Amygdala (tissue), 56 donors: ENCODE data around the gene USP21.

Experiments used
- DNase-seq, 56 donors: peaks; one replicate each; lab custom pipeline; 2025; lab: John Stamatoyannopoulos, UW

The USP21 gene

DNA sequence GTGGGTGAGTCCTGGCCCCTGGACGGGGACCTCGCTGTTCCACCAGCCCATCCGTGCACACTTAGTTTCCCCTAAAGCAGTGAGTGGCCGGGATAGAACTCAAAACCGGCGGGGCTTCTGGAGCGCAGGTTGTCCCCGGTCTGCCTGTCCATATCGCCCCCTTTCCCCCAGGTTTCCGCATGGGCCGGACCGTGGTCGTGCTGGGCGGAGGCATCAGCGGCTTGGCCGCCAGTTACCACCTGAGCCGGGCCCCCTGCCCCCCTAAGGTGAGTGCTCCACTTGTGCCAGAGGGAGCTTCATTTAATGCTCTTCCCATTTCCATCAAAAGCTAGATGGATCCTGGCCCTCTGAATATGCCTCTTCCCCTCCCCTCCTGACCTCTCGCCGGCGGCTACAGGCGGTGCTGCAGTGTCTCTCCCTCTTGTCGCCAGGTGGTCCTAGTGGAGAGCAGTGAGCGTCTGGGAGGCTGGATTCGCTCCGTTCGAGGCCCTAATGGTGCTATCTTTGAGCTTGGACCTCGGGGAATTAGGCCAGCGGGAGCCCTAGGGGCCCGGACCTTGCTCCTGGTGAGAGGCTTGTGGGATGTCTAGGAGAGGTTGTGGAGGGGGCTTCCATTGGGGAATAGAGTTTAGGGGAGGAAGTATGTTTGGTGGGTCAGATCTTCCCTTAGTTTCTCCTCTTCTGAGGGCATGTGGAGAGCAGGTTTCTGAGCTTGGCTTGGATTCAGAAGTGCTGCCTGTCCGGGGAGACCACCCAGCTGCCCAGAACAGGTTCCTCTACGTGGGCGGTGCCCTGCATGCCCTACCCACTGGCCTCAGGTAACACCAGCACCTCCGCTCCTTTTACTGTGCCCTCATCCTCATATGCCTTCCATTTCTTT lies 7.6 kb downstream of the USP21 start:
- peak in 2 of 56 donors; percentile 60 to 61 for DNase-seq

DNA sequence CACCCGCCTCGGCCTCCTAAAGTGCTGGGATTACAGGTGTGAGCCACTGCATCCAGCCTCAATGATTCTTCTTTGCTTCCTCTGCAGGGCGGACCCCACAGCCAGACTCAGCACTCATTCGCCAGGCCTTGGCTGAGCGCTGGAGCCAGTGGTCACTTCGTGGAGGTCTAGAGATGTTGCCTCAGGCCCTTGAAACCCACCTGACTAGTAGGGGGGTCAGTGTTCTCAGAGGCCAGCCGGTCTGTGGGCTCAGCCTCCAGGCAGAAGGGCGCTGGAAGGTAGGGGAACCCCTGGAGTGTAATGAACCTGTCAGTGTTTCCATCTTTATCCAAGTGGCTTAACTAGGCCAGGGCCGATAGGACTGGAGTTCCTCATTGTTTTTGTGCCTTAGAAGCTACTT lies 9.6 kb downstream of the USP21 start:
- no peak for DNase-seq

DNA sequence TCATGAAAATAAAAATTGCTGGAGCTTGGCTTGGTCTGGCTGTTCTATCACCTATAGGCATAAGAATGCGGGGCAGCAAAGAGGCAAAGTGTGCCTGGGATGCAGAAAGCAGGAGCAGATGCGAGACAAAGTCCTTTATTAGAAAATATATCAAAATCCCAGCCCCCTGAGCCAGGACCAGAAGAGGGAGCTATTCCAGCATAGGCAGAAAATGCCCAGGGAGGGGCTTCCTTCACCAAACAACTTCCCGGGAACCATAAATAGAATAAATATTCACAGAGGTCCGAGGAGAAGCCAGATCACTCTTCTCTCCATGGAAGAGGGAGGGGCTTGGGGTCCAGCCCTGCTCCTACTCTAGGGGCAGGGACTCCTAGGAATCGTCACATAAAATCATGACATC lies 11.9 kb downstream of the USP21 start:
- no peak for DNase-seq

DNA sequence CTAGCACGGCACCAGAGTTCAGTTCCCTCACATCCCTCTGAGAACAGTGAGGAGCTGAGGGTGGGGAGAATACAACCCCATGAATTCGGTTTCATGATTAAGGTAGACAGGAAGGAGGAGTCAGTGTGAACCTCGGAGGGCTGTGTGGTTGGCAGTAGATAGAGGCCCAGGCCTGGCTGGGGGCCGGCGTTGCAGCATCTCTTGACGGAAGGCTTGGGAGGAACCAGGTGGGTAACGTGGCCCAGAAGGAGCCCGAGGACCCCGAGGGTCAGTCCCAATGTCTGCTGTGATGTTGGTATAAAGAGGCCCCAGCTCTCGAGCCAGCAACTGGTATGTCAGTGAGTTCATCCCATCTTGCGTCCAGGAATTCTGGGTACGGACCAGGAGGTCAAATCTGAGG lies 12.4 kb downstream of the USP21 start:
- no peak for DNase-seq

DNA sequence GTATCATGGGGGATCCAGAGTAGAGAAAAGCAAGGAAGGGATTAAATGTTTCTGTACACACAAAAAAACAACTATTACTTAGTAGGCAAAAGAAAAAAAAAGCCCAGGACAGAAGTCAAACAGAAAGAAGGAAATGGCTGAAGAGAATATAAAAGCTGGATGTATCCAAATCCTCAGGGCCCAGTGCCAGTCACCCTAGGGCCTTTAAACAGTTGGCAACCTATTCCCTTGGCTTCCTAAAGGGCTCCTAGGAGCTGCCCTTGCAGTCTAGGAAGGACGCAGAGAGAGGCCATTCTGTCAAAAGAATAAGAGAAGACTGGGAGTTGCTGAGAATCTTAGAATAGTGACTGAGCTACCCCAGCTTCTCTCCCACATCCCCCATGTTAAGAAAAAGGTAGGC lies 13.0 kb downstream of the USP21 start:
- no peak for DNase-seq

DNA sequence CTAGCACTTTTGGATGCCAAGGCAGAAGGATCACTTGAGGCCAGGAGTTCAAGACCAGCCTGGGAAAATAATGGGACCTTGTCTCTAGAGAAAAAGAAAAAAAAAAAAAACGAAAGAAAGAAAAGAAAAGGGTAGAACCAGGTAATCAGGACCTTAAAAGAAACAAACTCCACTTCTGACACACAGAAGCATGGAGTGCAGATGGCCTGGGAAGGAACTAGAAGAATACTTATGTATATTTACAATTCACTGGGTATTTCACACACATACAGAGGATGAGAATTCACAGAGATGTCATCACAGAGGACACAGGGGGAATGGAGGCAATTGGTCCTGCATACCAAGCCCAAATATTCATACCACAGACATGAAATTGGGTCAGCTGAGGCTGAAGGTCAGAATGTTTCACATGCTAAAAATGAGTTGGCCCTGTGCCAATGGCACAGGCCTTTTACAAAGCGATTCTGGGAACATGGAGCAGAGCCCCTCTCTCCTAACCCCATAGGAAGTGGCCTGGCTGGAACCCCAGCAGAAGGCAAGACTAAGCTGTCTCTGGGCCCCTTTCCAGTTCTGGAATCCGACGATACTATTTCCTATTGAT lies 13.6 kb downstream of the USP21 start:
- DNase-seq: no peak

DNA sequence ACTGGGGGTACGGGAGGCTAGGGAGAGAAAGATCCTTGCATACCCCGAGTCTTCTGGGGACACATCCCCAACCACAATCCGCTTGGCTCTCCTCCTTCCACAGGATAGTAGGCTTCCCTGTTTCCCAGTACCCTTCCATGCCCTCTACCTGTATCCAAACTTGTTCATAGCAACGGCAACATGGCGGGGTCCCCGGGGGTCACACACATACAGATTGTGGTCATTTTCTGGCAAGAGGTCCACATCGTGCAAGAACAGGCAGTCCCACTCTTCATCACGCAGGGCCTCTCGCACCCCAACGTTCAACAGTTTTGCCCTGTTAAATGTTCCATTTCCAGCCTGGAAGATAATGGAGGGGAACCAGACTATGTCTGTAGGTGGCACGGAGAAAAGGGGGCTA lies 14.4 kb downstream of the USP21 start:
- DNase-seq: no peak

DNA sequence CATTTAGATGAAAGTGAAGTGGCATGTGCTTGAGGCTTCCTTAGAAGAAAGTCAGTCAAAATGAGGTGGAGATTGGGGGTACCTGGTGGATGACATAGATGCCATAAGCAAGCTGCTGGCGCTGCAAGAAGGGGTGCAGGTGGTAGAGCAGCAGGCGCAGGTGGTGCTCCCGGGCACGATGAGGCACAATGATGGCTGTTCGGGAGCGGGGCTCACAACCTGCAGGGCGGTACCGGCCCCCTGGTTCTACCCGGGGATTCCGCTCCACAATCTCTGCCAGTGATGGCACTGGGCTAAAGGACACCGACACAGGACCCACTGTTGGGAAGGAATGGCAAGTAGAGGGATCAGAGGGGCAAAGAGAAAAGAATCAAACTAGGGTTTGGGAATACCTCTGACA lies 15.6 kb downstream of the USP21 start:
- DNase-seq: no peak

DNA sequence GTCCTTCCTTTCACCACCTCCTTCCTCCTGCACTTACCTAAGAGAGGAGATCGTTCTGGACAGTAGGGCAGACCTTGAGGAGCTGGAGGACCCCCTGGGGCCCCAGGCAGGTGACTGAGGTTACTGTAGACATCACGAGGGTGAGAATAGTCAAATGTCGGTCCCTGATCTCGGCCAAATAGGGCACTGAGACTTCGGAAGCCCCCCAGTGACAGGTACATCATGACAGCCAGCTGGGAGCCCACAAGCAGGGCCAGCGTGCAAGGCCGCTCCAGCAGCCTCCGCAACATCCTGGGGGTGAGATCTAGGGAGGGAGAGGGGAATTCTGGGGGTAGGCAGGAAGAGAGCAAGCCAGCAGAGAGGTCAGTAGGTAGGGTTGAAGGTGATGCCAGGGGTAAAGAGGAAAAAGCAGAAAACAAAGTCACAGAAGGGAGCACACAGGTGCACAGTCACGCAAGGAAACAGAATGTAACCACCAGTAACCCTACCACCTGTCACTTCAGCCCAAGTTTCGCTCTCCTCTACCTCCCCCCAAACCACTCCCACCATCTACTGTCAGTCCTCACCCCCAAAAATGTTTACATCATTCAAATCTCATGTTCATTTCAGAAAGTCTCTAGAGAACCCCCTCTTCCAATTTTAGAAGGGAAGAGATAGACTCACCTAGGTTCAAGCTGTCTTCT lies 16.6 kb downstream of the USP21 start:
- DNase-seq: no peak

DNA sequence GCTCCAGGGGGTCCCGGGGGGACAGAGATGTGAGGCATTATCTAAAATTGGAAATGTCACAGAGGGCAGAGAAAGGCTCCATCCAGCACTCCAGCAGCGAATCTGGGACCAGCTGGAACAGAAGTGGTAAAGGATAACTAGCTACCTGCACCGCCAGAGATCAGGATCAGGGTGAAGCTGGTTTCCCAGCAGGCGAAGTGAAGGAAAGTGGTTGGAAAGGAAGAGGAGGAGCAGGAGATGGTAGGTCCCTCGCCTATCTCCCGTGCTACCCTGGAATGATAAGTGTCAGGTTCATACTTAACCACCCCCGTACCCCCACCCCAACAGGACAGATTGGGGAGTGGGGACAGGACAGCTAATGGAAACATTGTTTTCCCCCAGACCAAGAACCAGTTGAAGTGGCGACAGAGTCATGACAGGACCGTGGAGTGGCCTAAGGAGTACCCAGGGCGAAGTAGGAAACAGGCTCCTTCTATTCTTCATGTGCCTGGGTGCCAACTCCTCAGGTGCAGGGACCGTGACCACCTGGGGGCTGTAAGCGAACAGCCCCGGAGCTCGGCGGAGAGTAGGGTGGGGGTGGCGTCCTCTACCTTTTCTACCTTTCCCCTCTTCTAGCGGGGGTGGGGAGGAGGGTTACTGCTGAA lies 17.3 kb downstream of the USP21 start:
- DNase-seq: no peak

DNA sequence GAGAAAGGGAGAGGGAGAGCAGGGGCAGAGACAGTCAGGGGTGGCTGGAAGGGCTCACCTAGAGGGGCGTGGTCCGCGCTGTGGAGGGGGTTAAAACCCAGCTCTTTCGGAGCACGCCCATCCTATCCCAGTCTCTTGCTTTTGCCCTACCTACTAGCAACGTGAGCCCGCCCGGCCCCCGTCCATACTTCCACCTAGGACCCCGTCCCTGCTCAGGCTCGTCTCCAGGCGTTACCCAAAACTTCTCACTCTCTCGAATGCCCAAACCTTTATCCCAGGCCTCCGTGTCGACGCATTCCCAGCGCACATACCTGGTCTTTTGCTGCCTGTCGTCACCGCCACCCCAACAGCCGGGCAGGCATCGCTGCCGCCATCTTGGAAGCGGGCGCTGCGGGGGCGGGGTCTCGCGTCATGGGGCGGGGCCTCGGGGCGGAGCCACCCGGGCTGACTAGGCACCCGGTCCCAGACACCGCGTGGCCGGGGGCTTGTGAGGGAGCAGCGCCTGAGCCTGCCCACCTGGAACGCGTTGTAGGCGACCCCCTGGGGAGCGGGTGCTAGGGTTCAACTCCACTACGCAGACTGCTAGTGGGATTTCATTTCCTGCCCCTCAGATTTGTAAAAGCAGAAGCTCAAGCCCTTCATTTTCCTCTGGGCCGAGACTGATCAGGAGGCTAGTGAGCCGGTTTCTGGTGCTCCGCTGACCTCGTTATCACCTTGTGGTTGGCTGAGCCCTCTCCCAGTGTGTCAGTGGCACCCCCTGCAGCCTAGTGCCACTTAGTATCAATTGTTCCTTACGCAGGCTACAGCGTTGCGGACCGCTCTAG lies 18.0 kb downstream of the USP21 start, which contains the start of gene B4GALT3:
TSS of gene B4GALT3 (minus strand) at position 396 of the 824 bp plus-strand sequence. CDS start 1,447 bp downstream, outside the sequence.
- DNase-seq: peak; percentile 32 to 93 (median 84)

DNA sequence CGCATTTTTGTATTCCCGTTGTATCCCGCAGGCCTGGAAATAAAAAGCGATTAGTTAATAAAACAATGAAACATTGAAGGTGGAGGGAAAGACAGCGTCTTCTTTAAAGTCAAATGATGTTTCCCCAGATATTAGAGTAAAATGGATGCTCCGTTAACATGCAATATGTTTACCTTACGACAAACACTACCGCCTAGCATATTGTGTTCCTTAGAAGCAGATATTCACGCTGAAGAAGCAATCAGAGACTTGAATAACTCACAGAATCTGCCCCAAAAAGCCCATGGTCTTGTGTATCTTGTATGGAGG lies 18.6 kb downstream of the USP21 start:
- DNase-seq: no peak

DNA sequence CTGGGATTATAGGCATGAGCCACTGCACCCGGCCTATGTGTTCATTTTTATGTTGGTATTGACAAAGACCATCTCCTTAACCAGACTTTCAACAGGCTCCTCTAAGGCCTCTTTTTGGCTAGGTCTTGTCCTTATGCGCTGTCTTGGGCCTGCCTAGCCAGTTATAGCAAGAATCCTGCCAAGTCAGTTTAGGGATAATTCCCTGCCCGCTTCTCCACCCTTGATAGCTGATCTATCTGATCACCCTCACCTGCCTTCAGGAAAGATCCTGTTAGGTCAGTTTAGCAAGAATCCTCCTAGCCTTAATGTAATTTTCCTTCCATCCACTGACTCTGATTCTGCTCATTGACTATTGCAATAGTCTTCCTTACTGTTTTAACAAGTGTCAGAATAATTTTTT lies 20.4 kb downstream of the USP21 start:
- DNase-seq: no peak

DNA sequence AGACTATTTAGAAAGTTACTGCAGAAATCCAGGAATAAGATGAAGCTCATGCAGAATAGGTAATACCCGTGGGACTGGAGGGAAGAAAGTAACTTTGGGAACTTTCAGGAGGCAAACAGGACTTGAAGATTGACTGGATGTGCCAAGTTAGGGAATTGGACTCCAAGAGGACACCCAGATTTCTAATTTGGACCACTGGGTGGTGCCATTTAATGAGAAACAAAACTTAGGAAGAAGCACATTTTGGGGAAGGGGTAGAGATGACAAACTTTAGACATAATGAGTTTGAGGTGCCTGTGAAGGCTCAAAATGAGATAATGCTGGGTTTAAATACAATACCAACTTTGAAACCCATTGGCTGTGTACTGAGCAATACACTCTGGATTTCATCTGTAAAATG lies 21.3 kb downstream of the USP21 start:
- DNase-seq: no peak

DNA sequence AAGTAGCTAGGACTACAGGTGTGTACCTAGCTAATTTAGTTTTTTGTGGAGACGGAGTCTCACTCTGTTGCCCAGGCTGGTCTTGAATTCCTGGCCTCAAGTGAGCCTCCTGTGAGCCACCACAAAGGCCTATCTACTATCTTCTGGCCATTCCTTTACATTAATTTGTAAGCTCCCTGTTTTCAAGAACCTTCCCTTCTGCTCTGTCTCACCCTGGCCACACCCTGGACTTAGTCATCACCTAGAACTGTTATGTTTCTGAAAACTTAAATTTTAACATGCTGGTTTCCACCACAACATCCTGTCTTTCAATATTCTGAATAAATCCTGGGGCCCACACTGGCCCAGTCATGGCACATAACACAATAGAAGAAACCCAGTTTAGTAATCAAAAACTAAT lies 22.9 kb downstream of the USP21 start:
- no peak for DNase-seq

DNA sequence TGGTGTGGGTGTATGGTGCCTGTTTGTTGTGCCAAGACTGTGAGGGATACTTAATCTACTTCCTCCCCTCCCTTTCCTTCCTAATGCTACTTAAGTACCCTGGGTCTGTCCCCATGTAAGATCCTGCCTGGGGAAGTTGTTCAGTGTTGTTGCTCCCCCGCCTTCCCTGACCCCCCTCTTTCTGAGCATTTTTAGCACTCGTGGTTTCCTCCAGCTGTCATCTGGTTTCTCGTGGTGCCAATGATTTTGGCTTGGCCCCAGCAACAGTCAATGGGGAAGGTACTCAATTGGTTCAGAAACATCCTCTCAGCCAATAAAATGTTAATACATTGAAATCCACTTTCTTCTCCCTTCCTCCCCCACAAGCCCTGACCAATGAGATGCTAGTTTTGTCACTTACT lies 26.0 kb downstream of the USP21 start:
- peak in 43 of 56 donors; percentile 20 to 83 (median 46) for DNase-seq

DNA sequence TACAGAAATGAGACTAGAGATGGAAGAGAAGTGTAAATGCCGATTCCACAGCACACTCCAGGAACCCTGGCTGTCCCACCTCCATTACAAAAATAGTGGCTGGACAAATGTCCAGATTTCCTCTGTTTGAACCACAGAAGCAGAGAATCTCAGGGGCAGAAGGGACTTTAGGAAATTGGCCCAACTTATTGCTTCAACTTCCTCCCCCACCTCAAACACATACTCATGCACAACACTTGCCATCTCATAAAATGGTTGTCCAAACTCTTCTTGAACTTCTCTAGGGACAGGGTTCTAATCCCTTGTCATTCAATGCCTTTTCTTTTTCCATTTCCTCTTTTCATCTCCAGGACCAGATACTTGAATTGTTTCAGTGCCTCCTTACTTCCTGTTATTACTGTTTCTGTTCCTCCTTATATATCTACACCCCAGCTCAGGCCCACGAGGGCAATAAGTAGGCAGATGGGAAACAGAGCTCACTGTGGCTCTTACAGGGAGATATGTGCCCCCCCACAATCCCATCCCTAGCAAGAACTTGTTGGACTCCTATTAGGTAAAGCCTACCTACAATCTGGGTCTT lies 26.5 kb downstream of the USP21 start:
- peak in 2 of 56 donors; percentile 11 to 22 for DNase-seq

DNA sequence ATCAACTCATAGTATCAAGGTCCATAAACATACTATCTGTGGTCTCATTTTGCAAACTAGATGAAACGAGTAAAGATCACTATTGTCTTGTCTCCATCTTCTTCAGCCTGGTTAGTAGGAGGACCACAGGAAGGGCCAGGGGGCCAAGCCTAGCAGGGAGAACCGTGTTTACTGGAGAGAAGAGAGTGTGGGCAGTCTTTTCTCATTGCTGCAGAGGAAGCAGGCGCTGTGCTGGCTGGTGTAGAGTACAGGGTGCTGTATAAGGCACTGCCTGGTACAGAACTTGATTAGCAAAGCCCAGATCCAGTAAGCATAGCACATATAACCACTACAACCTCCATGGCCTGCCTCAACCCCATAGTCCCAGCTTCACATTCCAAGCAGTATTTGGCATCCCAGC lies 28.0 kb downstream of the USP21 start:
- peak in 1 of 56 donors; percentile 12 for DNase-seq

DNA sequence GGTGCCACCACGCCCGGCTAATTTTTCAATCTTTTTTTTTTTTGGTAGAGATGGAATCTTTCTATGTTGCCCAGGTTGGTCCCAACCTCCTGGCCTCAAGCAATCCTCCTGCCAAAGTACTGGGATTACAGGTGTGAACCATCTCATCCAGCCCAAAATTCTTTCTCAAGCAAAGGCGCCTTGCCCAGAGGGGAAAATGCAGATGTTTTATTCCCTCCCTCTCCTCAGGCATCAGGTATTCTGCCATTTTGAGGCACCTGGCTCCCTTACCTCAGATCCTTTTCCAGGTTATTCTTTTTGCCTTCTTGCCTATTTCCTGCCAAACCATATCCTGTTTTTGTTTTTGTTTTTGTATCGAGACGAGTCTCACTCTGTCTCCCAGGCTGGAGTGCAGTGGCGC lies 29.1 kb downstream of the USP21 start:
- DNase-seq: no peak

DNA sequence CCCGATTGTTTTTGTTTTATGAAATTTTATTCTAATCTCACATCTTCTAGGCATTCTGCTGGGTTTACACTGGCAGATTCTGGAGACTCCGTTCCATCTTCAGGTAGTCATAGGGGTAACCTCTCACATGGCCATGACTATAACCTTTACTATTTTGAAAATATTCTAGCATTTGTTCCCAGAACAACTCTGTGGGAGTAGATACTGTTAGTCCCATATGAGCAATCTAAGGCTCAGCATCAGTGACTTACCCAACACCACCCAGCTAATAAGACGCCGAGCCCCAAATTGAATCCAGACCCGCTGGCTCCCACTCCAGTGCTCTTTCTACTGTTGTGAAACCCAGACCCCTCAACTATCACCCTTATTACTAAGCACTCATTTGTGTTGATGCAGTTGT lies 29.7 kb downstream of the USP21 start:
- no peak for DNase-seq
